HEK293T (cell line): ENCODE results near the gene REEP2.
A peak's percentile ranks its signal among the peaks of the same experiment; 100 is the strongest.
"Not testable (repeated sequence)": the region's sequence is repeated elsewhere in the genome, so short reads cannot be mapped to it uniquely, and the experiment has no call there.

Experiments
- CTCF ChIA-PET: fragments of 350-600 bp; formaldehyde crosslinking; extraction: SDS; loops from one replicate; lab custom pipeline; 2021; ENCODE audit warnings: antibody characterized with exemption, inconsistent platforms; lab: Yijun Ruan, JAX
- POLR2A ChIA-PET: fragments of 350-600 bp; formaldehyde crosslinking; extraction: SDS; loops from one replicate; lab custom pipeline; 2020; ENCODE audit warnings: antibody characterized with exemption, inconsistent platforms; lab: Yijun Ruan, JAX
- DNase-seq: peaks from one replicate; pipeline ENCODE4 v3.0.0; 2012; ENCODE audit warnings: mixed read lengths; ENCODE audit errors: extremely low spot score
- ARNT ChIP-seq: fragments of 450-650 bp; IDR thresholded peaks from 2 replicates; pipeline ENCODE4 v1.6.1; 2017; ENCODE audit warnings: mild to moderate bottlenecking
- BHLHE40 ChIP-seq: fragments of 450-650 bp; IDR thresholded peaks from 2 replicates; pipeline ENCODE4 v1.6.1; 2016; ENCODE audit warnings: mild to moderate bottlenecking, moderate library complexity, borderline replicate concordance
- CTBP1 ChIP-seq: fragments of 450-650 bp; IDR thresholded peaks from 2 replicates; pipeline ENCODE4 v1.6.1; 2016; ENCODE audit warnings: borderline replicate concordance
- ELF4 ChIP-seq: fragments of 450-650 bp; IDR thresholded peaks from 2 replicates; pipeline ENCODE4 v1.6.1; 2017; ENCODE audit warnings: antibody characterized with exemption
- FOXA1 ChIP-seq: fragments of 450-650 bp; IDR thresholded peaks from 2 replicates; pipeline ENCODE4 v1.6.1; 2016; ENCODE audit warnings: mild to moderate bottlenecking
- FOXK2 ChIP-seq: fragments of 450-650 bp; IDR thresholded peaks from 2 replicates; pipeline ENCODE4 v1.6.1; 2016; ENCODE audit warnings: mild to moderate bottlenecking
- FOXM1 ChIP-seq: fragments of 450-650 bp; IDR thresholded peaks from 2 replicates; pipeline ENCODE4 v1.6.1; 2017; ENCODE audit warnings: mild to moderate bottlenecking, borderline replicate concordance
- HDGF ChIP-seq: fragments of 450-650 bp; IDR thresholded peaks from 2 replicates; pipeline ENCODE4 v1.6.1; 2017; ENCODE audit warnings: antibody characterized with exemption, borderline replicate concordance
- L3MBTL2 ChIP-seq: fragments of 450-650 bp; conservative IDR thresholded peaks from 2 replicates; pipeline ENCODE4 v1.6.1; 2016; ENCODE audit warnings: mild to moderate bottlenecking
- LEF1 ChIP-seq: fragments of 450-650 bp; IDR thresholded peaks from 2 replicates; pipeline ENCODE4 v1.6.1; 2017; ENCODE audit warnings: mild to moderate bottlenecking, borderline replicate concordance
- NFRKB ChIP-seq: fragments of 450-650 bp; IDR thresholded peaks from 2 replicates; pipeline ENCODE4 v1.6.1; 2016; ENCODE audit warnings: mild to moderate bottlenecking, moderate library complexity
- PKNOX1 ChIP-seq: fragments of 450-650 bp; IDR thresholded peaks from 2 replicates; pipeline ENCODE4 v1.6.1; 2016
- SP1 ChIP-seq: fragments of 450-650 bp; IDR thresholded peaks from 2 replicates; pipeline ENCODE4 v1.6.1; 2017
- TARDBP ChIP-seq: fragments of 450-650 bp; IDR thresholded peaks from 2 replicates; pipeline ENCODE4 v1.6.1; 2016

REEP2 gene

GRCh38 chr5:138438724-138439476, at the start of gene REEP2:
TSS of gene REEP2 (plus strand) at chr5:138439057. CDS start at chr5:138439209, 152 bp downstream.
- DNase-seq, result peak; percentile 82
- ChIA-PET CTCF (interaction anchor here (1.0 to 2.1 kb wide), 4 partner anchors 11 to 87 kb away, joined by 4 to 13 read pairs (median 7); no protein-coding TSS in a partner anchor), POLR2A (interaction anchor here (1.0 to 2.8 kb wide), 5 partner anchors 10 to 260 kb away, joined by 3 to 14 read pairs (median 3); partner anchors contain the start of genes ETF1, FAM53C and KIF20A)
- no peak for TF ChIP-seq LEF1
- TF ChIP-seq ELF4, result no peak
- TF ChIP-seq CTBP1, result no peak
- no peak for TF ChIP-seq FOXK2
- TF ChIP-seq ARNT, result 0 out of 2 replicates have a peak, but pooled peaks have one; percentile 12

DNA sequence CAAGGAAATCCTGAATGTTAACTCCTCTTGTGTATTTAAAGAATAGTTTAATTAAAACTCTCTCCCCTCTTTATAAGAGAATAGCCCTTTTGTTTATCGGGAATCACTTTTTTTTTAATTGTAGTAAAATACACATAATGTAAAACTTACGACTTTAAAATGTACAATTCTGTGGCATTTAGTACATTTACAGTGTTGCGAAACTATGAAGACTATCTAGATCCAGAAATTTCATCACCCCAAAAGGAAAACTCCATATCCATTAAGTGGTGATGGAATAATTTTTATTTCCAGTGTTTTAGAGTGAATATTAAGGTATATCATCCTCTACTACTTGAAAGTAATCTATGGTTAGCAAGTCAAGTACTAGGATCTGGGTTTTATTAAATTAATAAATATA, 49.5 kb upstream of the REEP2 start:
- POLR2A ChIA-PET, result no interaction called here
- TF ChIP-seq SP1 (no peak), BHLHE40 (no peak), NFRKB (no peak), CTBP1 (no peak), PKNOX1 (no peak), LEF1 (no peak), L3MBTL2 (no peak), FOXM1 (no peak), ELF4 (no peak)
- DNase-seq, result no peak
- CTCF ChIA-PET, result no interaction called here

GRCh38 chr5:138389911-138390310, 48.9 kb upstream of the REEP2 start:
- DNase-seq, POLR2A ChIA-PET, CTCF ChIA-PET: not testable (repeated sequence)

DNA sequence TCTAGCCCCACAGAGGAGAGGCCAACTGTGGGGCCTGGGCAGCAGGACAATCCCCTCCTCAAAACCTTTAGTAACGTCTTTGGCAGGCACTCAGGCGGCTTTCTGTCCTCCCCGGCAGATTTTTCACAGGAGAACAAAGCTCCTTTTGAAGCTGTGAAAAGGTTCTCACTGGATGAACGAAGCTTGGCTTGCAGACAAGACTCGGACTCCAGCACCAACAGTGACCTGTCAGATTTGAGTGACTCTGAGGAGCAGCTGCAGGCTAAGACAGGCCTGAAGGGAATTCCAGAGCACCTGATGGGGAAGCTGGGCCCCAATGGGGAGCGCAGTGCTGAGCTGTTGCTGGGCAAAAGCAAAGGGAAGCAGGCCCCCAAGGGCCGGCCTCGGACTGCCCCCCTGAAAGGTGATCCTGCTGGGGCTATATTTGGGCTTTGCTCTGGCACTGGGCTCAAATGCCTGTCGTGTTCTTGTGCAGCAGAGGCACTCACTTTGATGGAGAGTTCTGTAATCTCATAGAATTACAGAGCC, 46.9 kb upstream of the REEP2 start:
- POLR2A ChIA-PET, result interaction anchor here (0.5 kb wide), 1 partner anchor 43 kb away, joined by 3 read pairs; no protein-coding TSS in a partner anchor
- CTCF ChIA-PET, result no interaction called here
- no peak for DNase-seq
- TF ChIP-seq SP1 (no peak), HDGF (no peak), BHLHE40 (no peak), L3MBTL2 (no peak), PKNOX1 (no peak), FOXK2 (no peak), FOXM1 (no peak), CTBP1 (no peak)

- POLR2A ChIA-PET, result no interaction called here
- no peak for DNase-seq
- CTCF ChIA-PET, result no interaction called here
- TF ChIP-seq PKNOX1 (no peak), SP1 (no peak), FOXA1 (no peak), L3MBTL2 (no peak), FOXK2 (no peak), TARDBP (no peak)
These were observed 36.2 kb upstream of the REEP2 start for GRCh38 chr5:138402640-138403039.

DNA sequence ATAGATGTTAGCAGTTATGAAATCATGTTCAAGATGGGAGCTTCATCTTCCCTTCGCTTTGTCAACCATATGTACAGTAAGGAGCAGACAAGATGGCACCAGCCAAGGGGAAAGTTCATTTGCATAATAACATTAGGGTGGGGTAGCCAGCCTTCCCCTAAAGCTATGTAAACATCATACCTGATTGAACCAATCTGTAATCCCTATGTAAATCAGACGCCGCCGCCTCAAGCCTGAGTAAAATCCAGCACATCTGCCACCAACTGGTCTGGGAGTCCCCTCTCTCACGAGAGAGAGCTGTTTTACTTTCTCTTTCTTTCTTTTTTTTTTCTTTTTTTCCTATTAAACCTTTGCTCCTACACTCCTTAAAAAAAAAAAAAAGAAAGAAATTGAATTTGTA, 30.8 kb upstream of the REEP2 start:
- ChIA-PET POLR2A (no interaction called here), CTCF (no interaction called here)
- TF ChIP-seq FOXA1 (no peak), PKNOX1 (no peak), BHLHE40 (no peak)
- no peak for DNase-seq

DNA sequence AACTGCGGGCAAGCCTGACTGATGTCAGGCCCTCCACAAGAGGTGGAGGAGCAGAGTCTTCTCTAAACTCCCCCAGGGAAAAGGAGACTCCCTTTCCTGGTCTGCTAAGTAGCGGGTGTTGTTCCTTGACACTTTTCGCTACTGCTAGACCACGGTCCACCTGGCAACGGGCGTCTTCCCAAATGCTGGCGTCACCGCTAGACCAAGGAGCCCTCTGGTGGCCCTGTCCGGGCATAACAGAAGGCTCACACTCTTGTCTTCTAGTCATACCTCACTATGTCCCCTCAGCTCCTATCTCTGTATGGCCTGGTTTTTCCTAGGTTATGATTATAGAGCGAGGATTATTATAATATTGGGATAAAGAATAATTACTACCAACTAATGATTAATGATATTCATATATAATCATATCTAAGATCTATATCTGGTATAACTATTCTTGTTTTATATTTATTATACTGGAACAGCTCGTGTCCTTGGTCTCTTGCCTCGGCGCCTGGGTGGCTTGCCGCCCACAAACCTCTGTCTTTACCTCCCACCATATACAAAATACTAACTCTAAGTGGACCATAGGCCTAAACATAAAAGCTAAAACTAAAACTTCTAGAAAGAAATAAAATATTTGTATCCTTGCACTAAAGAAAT, 27.7 kb upstream of the REEP2 start:
- POLR2A ChIA-PET, DNase-seq: not testable (repeated sequence)
- CTCF ChIA-PET, result interaction anchor here (0.6 to 1.5 kb wide), 7 partner anchors 59 to 234 kb away, joined by 3 to 10 read pairs (median 3); partner anchors contain the start of gene KDM3B
